Mucosa of descending colon (tissue), 3 donors: ENCODE measurements around the gene SND1. TPM values are rescaled to one million over a fixed set of nuclear protein-coding genes. Genes with fewer than 3 reads are reported as not detected.

Experiments used
- ATAC-seq: fragments of 200-7000 bp; cut with Tn5 transposase; one replicate; pipeline ENCODE4 v1.9.1; 2020; ENCODE audit warnings: mild to moderate bottlenecking, moderate library complexity
- DNase-seq, 3 donors: peaks; one replicate each; pipeline ENCODE4 v3.0.0-alpha.2; 2020
- H3K36me3 ChIP-seq: fragments of 200-600 bp; one replicate; pipeline ENCODE4 v1.8.0; 2021; ENCODE audit warnings: low read depth, mild to moderate bottlenecking
- H3K4me1 ChIP-seq: fragments of 200-600 bp; one replicate; pipeline ENCODE4 v1.8.0; 2021; ENCODE audit warnings: low read depth, mild to moderate bottlenecking
- H3K4me3 ChIP-seq: fragments of 200-600 bp; one replicate; pipeline ENCODE4 v1.8.0; 2021; ENCODE audit warnings: mild to moderate bottlenecking
- H3K9me3 ChIP-seq: fragments of 200-600 bp; one replicate; pipeline ENCODE4 v1.8.0; 2021; ENCODE audit warnings: mild to moderate bottlenecking
- CTCF ChIP-seq: fragments of 200-600 bp; IDR thresholded peaks from one replicate; pipeline ENCODE4 v1.8.0; 2022; ENCODE audit warnings: antibody characterized with exemption, mild to moderate bottlenecking
- intact Hi-C, 2 donors: fragments of 100-400 bp; cut with DNase I in 1 of 2; cut with micrococcal nuclease in 1 of 2; formaldehyde crosslinking; loops; one replicate each; pipeline versions ENCODE4 v1.11.0 to v1.11.1; 2022; cut with DNase I, micrococcal nuclease
- total RNA-seq, 3 donors: library from RNA; stranded (reverse); fragmentation: NEBNext Ultra II Directional in 2 of 3; extraction: Animal tissue kit (Norgen Biotek cat#: 25700) in 2 of 3; gene quantifications; one replicate each; pipeline versions ENCODE4 v1.2.1 to v1.2.4, GENCODE V29; 2021 to 2023
- donor health status: DM: no; HTN: no; CAD: no; lungs with moderate emphysema.
- donor health status: DM: no; HTN: no; CAD: no.
- donor health status: DM: no; HTN: yes; CAD: no.

SND1 gene
- total RNA-seq, 3 donors from 2014 or later = 99.0 to 131 (median 106) TPM

- Histone ChIP-seq H3K4me1 (peaks cover 5% of the 10 kb centered on the region), H3K36me3 (no peaks in the 10 kb centered on the region), H3K9me3 (no peaks in the 10 kb centered on the region), H3K4me3 (no peak overlapping the region)
- intact Hi-C loops = no loop called here
- no peak for TF ChIP-seq CTCF
- DNase-seq = no peak
- peak; percentile 39 for ATAC-seq
Measured at GRCh38 chr7:127884066-127884559, 232.1 kb downstream of the SND1 start.

- peak; percentile 59 for ATAC-seq
Measured at GRCh38 chr7:127885222-127885772, 233.3 kb downstream of the SND1 start.

GRCh38 chr7:127885843-127886242, 233.8 kb downstream of the SND1 start:
- intact Hi-C loops = no loop called here
- no peaks in the 10 kb centered on the region for H3K36me3 ChIP-seq
- peaks cover 8% of the 10 kb centered on the region for H3K4me1 ChIP-seq
- DNase-seq (no peak), ATAC-seq (peak; percentile 22)
- no peaks in the 10 kb centered on the region for H3K9me3 ChIP-seq
- H3K4me3 ChIP-seq = no peak overlapping the region
- no peak for TF ChIP-seq CTCF

More at GRCh38 chr7:127885222-127885772, 233.3 kb downstream of the SND1 start:
- Histone ChIP-seq H3K9me3 (no peaks in the 10 kb centered on the region), H3K36me3 (no peaks in the 10 kb centered on the region), H3K4me3 (no peak overlapping the region), H3K4me1 (peaks cover 5% of the 10 kb centered on the region)
- intact Hi-C loops = no loop called here
- no peak for DNase-seq
- TF ChIP-seq CTCF = no peak

GRCh38 chr7:127886248-127886647, 234.3 kb downstream of the SND1 start:
- peaks cover 8% of the 10 kb centered on the region for H3K4me1 ChIP-seq
- no peak overlapping the region for H3K4me3 ChIP-seq
- peak; percentile 67 for ATAC-seq
- no peaks in the 10 kb centered on the region for H3K36me3 ChIP-seq
- no peaks in the 10 kb centered on the region for H3K9me3 ChIP-seq
- intact Hi-C loops = no loop called here
- no peak for TF ChIP-seq CTCF
- no peak for DNase-seq

GRCh38 chr7:127887096-127887495, 235.1 kb downstream of the SND1 start:
- DNase-seq = no peak
- ATAC-seq = no peak
- no peak for TF ChIP-seq CTCF
- no peaks in the 10 kb centered on the region for H3K9me3 ChIP-seq
- H3K4me3 ChIP-seq = no peak overlapping the region
- intact Hi-C loops = no loop called here
- peaks cover 8% of the 10 kb centered on the region for H3K4me1 ChIP-seq
- H3K36me3 ChIP-seq = no peaks in the 10 kb centered on the region

- DNase-seq (no peak), ATAC-seq (no peak)
- Histone ChIP-seq H3K36me3 (no peaks in the 10 kb centered on the region), H3K4me3 (no peak overlapping the region), H3K4me1 (peaks cover 8% of the 10 kb centered on the region), H3K9me3 (no peaks in the 10 kb centered on the region)
- intact Hi-C loops = no loop called here
- no peak for TF ChIP-seq CTCF
Measured at GRCh38 chr7:127887631-127888030, 235.6 kb downstream of the SND1 start.
